Measurements from ENCODE around the gene SNRNP25.

SNRNP25 gene

DNA sequence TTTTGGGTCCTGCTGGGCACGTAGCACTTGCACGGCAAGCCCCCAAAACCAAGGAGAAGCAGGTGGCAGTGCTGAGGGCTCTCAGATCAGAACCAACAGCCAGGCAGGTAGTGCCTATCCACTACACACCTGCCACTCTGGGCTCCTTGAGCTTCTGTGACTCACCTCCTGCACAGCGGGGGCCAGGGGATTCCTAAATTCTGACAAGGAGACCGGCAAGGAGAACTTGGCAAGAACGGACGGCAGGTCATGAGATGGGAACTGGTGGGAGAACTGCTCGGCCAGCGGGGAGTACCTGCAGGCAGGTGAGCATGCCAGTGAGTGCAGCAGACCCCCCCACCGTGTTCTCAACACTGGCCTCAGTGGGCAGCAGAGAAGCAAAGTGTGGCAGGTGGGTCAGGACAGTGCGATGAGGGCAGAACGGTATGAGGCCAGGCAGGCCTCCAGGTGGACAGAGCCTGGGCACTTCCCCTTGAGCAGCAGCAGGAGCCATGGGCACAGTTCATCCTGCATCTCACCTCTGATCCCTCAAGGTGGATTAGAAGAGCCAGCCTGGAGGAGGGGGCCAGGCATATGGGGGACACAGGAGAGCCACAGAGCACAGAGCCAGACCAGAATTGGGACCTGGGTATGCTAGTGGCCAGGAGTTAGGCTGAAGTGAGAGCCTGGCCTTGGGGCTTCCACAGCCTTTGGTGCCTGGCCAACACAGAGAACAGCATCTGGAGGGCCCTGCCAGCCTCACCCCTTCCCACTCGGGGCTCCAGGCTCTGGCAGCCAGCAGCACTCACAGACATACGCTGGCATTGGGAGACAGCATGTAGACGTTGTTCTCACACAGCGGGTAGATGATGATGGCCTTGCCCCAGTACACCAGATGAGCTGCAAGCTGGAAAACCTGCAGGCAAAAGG is 39.1 kb downstream of the SNRNP25 start:
- Histone ChIP-seq H3K9ac (no peak overlapping the region), H3K4me3 (no peak overlapping the region), H3K27ac (no peak overlapping the region), H3K36me3 (peaks cover 85% of the 10 kb centered on the region), H3K4me1 (peaks cover 18% of the 10 kb centered on the region; the same call in 1 of the 2 replicates), H4K20me1 (peaks cover 31% of the 10 kb centered on the region), H3K9me3 (no peaks in the 10 kb centered on the region), H3K4me2 (no peak overlapping the region), H3K27me3 (no peaks in the 10 kb centered on the region)
- TF ChIP-seq Cebpa-rat (IDR thresholded peaks at IDR 0.05): no peak

DNA sequence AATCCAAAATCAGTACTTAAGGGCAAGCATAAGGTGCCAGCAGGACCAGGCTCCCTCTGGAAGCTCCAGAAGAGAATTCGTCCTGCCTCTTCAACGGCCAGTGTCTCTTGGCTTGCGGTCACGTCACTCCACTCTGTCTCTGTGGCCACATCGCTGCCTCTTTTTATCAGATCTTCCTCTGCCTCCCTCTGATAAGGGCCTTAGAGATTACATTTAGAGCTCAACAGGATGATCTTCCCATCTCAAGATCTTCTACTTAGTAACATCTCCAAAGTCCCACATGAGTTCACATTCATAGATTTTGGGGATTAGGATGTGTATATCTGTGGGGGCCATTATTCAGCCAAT is 41.3 kb downstream of the SNRNP25 start:
- H3K4me1 ChIP-seq: peaks cover 19% of the 10 kb centered on the region; the same call in 1 of the 2 replicates
- no peak overlapping the region for H3K9ac ChIP-seq
- H4K20me1 ChIP-seq: peaks cover 27% of the 10 kb centered on the region
- H3K27ac ChIP-seq: no peak overlapping the region
- peaks cover 82% of the 10 kb centered on the region for H3K36me3 ChIP-seq
- no peak for TF ChIP-seq Cebpa-rat (IDR thresholded peaks at IDR 0.05)
- H3K4me3 ChIP-seq: no peak overlapping the region
- no peaks in the 10 kb centered on the region for H3K27me3 ChIP-seq
- H3K4me2 ChIP-seq: no peak overlapping the region
- H3K9me3 ChIP-seq: no peaks in the 10 kb centered on the region

DNA sequence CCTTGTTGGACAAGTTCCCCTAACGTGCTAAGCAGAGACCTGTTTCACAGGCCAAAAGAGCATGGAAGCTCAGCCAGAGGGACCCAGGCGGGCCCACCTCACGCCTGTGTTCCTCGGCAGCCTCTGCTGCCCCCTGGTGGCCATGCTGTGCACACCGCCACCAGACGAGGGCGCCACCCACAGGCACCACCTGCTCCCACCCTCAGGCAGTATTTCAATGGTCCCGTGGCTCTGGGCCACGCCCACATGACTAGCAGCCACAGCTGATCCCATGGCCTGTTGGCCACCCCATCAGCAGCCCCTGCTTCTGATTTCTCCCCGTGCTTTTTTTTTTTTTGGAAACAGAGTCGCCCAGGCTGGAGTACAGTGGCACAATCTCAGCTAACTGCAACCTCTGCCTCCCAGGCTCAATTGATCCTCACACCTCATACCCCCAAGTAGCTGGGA is 43.3 kb downstream of the SNRNP25 start:
- Histone ChIP-seq H3K4me2 (no peak overlapping the region; the same call in 1 of the 2 replicates), H3K27me3 (no peaks in the 10 kb centered on the region), H3K4me3 (no peak overlapping the region), H4K20me1 (peaks cover 26% of the 10 kb centered on the region), H3K9ac (no peak overlapping the region), H3K4me1 (peaks cover 14% of the 10 kb centered on the region; the same call in 1 of the 2 replicates), H3K27ac (no peak overlapping the region), H3K36me3 (peaks cover 74% of the 10 kb centered on the region), H3K9me3 (no peaks in the 10 kb centered on the region)
- TF ChIP-seq Cebpa-rat (IDR thresholded peaks at IDR 0.05): no peak

DNA sequence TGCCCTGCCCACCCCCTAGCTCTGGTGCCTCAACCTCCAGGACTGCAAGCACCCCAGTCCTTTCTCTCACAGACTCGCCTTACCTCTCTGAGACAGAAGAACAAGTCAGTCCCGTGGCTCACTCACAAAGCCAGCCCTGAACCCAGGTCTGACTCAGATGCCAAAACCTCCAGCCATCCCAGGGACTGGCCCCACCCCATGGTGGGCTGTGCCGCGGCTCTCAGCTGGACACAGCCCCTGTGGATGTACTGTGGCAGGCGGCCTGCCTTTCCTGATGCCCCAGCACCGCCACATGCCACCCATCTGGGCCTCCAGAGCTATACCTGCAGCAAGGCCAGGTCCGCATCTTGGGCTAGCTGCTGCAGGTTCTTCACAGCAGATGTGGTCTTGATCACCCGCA is 44.2 kb downstream of the SNRNP25 start:
- Histone ChIP-seq H3K4me2 (no peak overlapping the region), H3K27ac (no peak overlapping the region), H3K27me3 (no peaks in the 10 kb centered on the region), H3K4me3 (no peak overlapping the region), H3K4me1 (peaks cover 17% of the 10 kb centered on the region; the same call in 1 of the 2 replicates), H3K9ac (no peak overlapping the region), H3K36me3 (peaks cover 74% of the 10 kb centered on the region), H4K20me1 (peaks cover 33% of the 10 kb centered on the region), H3K9me3 (no peaks in the 10 kb centered on the region)
- no peak for TF ChIP-seq Cebpa-rat (IDR thresholded peaks at IDR 0.05)

DNA sequence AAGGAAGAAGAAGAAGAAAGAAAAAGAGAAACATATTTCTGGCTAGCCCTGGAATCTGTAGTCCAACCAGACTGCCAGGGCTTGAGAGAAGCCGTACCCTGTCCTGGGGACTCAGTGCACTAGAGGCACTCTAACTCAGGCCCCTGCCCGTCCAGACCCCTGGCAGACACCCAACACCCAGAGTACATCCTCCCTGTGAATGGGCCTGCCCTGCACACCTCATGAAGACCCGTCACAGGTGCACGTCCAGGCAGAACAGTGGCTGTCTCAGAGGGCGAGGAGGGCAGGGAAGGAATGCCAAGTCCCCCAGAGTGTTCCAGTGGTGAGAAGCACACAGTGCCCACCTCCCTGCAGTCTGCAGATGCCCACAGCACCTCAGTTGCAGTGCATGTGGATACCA is 47.4 kb downstream of the SNRNP25 start:
- H3K27ac ChIP-seq: no peak overlapping the region
- TF ChIP-seq Cebpa-rat (IDR thresholded peaks at IDR 0.05): no peak
- peaks cover 82% of the 10 kb centered on the region for H3K36me3 ChIP-seq
- peaks cover 33% of the 10 kb centered on the region for H4K20me1 ChIP-seq
- H3K27me3 ChIP-seq: no peaks in the 10 kb centered on the region
- H3K4me2 ChIP-seq: no peak overlapping the region
- peaks cover 17% of the 10 kb centered on the region; the same call in 1 of the 2 replicates for H3K4me1 ChIP-seq
- H3K4me3 ChIP-seq: no peak overlapping the region
- no peak overlapping the region for H3K9ac ChIP-seq
- H3K9me3 ChIP-seq: no peaks in the 10 kb centered on the region

DNA sequence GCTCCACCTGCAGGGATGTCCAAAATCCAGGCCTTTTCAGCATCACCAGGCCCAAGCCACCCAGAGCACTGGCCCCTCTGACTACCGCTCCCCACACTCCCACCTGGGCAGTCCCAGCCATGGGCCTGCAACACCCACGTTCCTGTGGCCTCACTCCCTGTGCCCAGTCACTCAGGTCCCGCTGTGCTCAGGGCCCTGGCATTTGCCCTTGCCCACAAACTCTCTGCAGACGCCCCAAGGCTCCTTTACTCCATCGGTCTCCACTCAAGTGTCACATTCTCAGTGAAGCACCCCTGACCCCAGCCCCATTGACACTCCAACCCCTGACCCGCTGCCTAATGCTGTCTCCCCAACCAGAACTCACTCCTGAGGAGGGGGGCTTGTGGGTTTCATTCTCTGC is 48.0 kb downstream of the SNRNP25 start:
- no peaks in the 10 kb centered on the region for H3K9me3 ChIP-seq
- TF ChIP-seq Cebpa-rat (IDR thresholded peaks at IDR 0.05): no peak
- H3K36me3 ChIP-seq: peaks cover 83% of the 10 kb centered on the region
- H3K27ac ChIP-seq: no peak overlapping the region
- no peak overlapping the region for H3K4me3 ChIP-seq
- H3K9ac ChIP-seq: no peak overlapping the region
- H3K4me1 ChIP-seq: peaks cover 17% of the 10 kb centered on the region; the same call in 1 of the 2 replicates
- H3K4me2 ChIP-seq: no peak overlapping the region
- peaks cover 31% of the 10 kb centered on the region for H4K20me1 ChIP-seq
- H3K27me3 ChIP-seq: no peaks in the 10 kb centered on the region

DNA sequence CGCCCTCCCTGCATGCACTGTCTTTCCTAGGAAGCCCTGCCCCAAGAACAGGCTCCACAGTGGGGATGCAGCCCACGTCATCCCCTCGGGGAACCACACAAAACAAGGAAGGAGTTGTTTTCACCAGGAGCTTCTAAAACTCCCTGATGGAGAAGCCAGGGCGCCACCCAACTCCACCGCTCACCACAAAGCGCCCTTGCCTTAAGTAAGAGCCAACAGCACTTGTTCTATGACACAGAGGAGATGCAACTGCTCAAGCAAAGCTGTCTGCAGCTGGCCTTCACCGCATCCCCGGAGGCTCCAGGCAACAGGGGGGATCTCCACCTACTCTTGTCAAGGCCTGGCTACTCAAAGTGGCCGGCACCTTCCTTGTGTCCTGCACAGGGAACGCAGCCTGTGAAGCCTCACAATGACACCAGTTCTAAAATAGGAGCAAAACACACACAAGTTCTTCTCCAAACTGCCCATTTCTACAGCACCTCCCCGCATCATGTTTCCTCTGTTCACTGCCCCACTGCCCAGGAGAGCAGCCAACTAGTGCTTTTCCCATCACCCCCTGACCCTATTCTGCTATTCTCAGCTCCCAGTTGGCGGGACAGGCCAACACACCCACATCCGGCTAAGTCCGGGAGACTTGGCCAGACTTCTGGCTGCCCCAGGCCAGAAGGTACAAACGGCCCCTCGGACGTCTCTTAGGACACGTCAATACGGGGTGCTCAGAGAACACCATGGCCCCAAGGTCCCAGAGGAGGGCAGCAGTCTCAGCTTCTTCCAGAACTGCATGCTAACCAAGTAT is 48.6 kb downstream of the SNRNP25 start:
- no peak overlapping the region for H3K4me2 ChIP-seq
- no peaks in the 10 kb centered on the region for H3K9me3 ChIP-seq
- H3K36me3 ChIP-seq: peaks cover 85% of the 10 kb centered on the region
- no peaks in the 10 kb centered on the region for H3K27me3 ChIP-seq
- no peak overlapping the region for H3K9ac ChIP-seq
- H3K4me1 ChIP-seq: peaks cover 14% of the 10 kb centered on the region; the same call in 1 of the 2 replicates
- no peak for TF ChIP-seq Cebpa-rat (IDR thresholded peaks at IDR 0.05)
- no peak overlapping the region for H3K27ac ChIP-seq
- peaks cover 27% of the 10 kb centered on the region for H4K20me1 ChIP-seq
- no peak overlapping the region for H3K4me3 ChIP-seq

DNA sequence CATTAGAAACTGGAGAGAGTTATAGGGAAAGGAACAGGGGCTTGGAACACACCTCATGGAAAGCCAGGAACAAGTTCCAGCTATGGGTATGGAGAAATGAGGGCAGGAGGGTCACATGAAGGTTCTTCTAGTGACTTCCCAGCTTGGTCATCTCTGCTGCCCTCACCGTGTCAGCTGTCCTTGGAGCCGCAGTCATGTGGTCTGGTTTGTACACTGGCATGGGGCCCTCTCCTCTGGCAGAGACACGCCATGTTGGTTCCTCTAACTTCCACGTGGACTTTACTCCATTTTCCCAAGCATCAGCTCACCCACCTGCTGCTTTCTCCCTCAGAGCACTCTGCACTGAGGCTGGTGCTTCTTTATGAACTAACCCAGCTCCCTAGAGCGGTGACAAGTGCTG is 50.7 kb downstream of the SNRNP25 start:
- Histone ChIP-seq H3K4me1 (0 out of 2 replicates have a peak, but pooled peaks cover 6% of the 10 kb centered on the region), H3K4me2 (no peak overlapping the region), H3K9ac (no peak overlapping the region), H3K9me3 (no peaks in the 10 kb centered on the region), H3K36me3 (peaks cover 80% of the 10 kb centered on the region), H3K4me3 (no peak overlapping the region), H3K27me3 (no peaks in the 10 kb centered on the region), H4K20me1 (peaks cover 12% of the 10 kb centered on the region; the same call in 1 of the 2 replicates), H3K27ac (no peak overlapping the region)
- no peak for TF ChIP-seq Cebpa-rat (IDR thresholded peaks at IDR 0.05)

DNA sequence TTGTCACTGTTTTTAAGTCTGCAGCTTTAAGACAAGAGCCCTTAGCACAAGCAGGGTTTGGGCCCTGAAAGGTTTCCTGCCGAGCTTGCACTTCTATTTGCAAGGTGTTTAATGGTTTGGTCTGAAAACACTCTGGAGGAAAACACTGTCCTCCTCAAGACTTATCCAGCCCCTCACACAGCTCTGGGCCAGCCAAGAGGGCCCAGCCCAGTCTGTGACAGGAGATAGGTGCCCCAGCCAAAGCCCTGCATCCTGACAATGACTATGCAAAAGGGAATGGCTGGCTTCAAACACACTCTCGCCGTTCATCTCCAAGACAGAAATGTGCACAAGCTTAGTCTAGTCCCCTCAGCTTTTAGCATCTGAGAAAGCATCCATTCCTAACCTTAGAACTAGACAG is 51.3 kb downstream of the SNRNP25 start:
- TF ChIP-seq Cebpa-rat (IDR thresholded peaks at IDR 0.05): no peak
- no peaks in the 10 kb centered on the region for H3K9me3 ChIP-seq
- no peaks in the 10 kb centered on the region for H3K27me3 ChIP-seq
- no peak overlapping the region for H3K27ac ChIP-seq
- 0 out of 2 replicates have a peak, but pooled peaks cover 6% of the 10 kb centered on the region for H3K4me1 ChIP-seq
- H3K36me3 ChIP-seq: peaks cover 84% of the 10 kb centered on the region
- peaks cover 12% of the 10 kb centered on the region; the same call in 1 of the 2 replicates for H4K20me1 ChIP-seq
- no peak overlapping the region for H3K4me2 ChIP-seq
- H3K4me3 ChIP-seq: no peak overlapping the region
- H3K9ac ChIP-seq: peak overlapping the region; percentile 4; the same call in 1 of the 2 replicates
